ENCODE data around the gene TOP2B.

The TOP2B gene

DNA sequence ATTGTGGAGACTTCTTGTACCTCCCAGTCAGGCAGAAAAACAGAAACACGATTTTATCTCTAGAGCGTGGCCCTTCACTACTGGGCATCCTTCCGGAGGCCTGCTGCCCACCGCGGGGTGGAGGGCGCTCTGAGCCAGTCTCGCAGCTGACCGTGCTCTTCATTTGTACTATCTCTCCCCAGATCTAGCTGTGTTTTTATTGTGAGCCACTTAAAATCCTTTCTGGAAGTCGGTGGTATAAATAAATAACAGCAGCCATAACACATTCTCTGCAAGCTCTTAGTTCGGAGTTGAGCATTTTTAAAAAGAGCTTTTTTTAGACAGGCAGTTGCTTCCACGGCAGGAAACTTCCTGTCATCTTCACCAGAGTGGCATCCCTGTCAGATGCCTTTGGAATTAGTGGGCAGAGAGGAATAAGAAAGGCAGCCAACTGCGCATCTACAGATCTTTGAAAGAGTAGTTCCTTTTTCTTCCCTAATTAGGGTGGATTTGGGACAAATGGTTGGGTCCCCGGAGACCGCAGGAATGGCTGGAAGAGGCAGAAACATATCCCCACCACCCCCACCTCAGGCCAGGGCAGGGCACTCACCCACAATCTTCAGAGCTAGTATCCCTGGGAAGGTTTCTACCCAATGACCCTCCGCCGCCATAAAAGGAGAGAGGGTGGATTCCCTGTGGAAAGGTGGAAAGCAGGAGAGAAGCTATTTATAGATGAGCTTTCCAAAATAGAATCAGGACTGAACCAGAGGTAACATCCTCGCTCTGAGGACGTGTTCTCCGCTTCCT lies 91.1 kb downstream of the TOP2B start:
- H3K27ac Mint-ChIP-seq, result no peak overlapping the region
- no peaks in the 10 kb centered on the region for H3K9me3 Mint-ChIP-seq
- no peaks in the 10 kb centered on the region for H3K36me3 Mint-ChIP-seq (ENCODE audit: low read depth)
- no peak overlapping the region for H3K4me3 Mint-ChIP-seq
- no peaks in the 10 kb centered on the region for H3K4me1 Mint-ChIP-seq
- no peak for DNase-seq
- ATAC-seq, result no peak
- peaks cover 4% of the 10 kb centered on the region for H3K27me3 Mint-ChIP-seq

DNA sequence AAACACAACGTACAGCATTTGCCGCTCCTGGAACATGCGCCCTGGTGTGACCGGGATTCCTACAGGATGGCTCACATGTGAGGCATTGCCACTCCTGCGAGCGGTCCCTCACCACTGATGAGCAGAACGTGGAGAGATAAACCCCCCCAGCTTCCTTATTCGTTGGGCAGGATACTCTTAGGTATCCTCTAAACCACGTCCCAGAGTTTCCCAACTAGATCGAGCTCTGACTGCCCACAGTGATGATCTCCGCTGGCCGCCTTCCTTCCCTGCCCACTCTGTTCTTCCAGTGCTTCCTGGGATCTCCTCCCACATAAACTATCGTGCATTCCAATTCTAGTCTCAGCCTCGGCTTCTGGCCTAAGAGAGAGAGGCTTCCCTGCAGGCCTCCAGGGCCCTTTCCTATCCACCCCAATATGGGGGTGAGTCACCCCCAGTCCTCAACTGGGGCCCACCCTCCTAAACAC lies 91.8 kb downstream of the TOP2B start:
- DNase-seq (no peak), ATAC-seq (no peak)
- no peaks in the 10 kb centered on the region for H3K4me1 Mint-ChIP-seq
- no peaks in the 10 kb centered on the region for H3K36me3 Mint-ChIP-seq (ENCODE audit: low read depth)
- H3K4me3 Mint-ChIP-seq, result no peak overlapping the region
- H3K27me3 Mint-ChIP-seq, result peaks cover 4% of the 10 kb centered on the region
- H3K27ac Mint-ChIP-seq, result no peak overlapping the region
- no peaks in the 10 kb centered on the region for H3K9me3 Mint-ChIP-seq

GRCh38 chr3:25572336-25572735 lies 92.4 kb downstream of the TOP2B start:
- Mint-ChIP-seq H3K27ac (no peak overlapping the region), H3K36me3 (ENCODE audit: low read depth) (no peaks in the 10 kb centered on the region), H3K4me1 (no peaks in the 10 kb centered on the region), H3K4me3 (no peak overlapping the region), H3K9me3 (no peaks in the 10 kb centered on the region), H3K27me3 (peaks cover 3% of the 10 kb centered on the region)
- no peak for DNase-seq
- ATAC-seq, result no peak

DNA sequence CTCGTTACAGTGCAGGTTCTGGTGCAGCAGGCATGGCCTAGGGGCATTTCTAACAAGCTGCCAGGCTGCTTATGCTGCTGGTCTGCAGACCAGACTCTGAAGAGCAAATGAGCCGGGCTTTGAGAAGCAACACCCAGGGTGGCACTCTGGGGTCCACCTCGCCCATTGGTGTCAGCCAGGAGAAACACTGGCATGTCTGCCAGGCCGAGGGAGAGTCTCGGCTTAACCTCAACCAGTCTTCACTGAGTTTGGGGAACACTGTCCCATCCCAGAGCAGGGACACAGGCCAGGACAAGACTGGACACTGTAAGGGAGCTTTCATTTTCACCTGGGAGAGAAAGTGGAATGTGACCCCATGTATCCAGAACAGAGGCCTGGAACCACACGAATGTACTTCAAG lies 93.4 kb downstream of the TOP2B start:
- H3K27ac Mint-ChIP-seq, result no peak overlapping the region
- no peak for ATAC-seq
- H3K4me3 Mint-ChIP-seq, result no peak overlapping the region
- H3K36me3 Mint-ChIP-seq (ENCODE audit: low read depth), result no peaks in the 10 kb centered on the region
- no peaks in the 10 kb centered on the region for H3K4me1 Mint-ChIP-seq
- no peak for DNase-seq
- no peaks in the 10 kb centered on the region for H3K27me3 Mint-ChIP-seq
- no peaks in the 10 kb centered on the region for H3K9me3 Mint-ChIP-seq

DNA sequence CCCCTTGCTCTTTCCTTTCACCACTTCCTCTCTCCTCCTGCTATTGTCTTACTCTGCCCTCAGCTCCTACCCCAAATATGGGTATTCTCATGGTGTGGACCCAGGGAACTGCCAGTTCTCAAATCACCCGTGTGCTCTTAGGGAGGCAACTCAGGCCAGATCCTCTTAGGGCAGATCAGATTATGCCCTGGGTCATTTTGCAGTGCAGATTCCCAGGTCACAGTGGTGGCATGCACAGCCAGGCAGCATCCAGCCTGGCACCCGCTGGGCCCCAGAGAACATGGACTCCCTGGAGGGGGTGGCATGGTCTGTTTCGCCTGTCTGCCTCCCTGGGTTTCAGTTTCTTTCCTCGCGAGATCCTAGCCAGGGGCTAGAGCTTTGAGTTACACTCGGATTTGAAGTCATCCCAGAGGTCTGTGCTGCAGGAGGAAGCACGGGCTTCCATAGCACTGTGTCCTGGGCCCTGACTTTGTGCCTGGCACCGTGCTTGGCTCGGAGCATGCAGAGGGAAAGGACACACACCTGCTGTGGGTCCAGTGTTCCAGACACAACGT lies 96.1 kb downstream of the TOP2B start:
- H3K9me3 Mint-ChIP-seq, result no peaks in the 10 kb centered on the region
- no peak overlapping the region for H3K4me3 Mint-ChIP-seq

DNA sequence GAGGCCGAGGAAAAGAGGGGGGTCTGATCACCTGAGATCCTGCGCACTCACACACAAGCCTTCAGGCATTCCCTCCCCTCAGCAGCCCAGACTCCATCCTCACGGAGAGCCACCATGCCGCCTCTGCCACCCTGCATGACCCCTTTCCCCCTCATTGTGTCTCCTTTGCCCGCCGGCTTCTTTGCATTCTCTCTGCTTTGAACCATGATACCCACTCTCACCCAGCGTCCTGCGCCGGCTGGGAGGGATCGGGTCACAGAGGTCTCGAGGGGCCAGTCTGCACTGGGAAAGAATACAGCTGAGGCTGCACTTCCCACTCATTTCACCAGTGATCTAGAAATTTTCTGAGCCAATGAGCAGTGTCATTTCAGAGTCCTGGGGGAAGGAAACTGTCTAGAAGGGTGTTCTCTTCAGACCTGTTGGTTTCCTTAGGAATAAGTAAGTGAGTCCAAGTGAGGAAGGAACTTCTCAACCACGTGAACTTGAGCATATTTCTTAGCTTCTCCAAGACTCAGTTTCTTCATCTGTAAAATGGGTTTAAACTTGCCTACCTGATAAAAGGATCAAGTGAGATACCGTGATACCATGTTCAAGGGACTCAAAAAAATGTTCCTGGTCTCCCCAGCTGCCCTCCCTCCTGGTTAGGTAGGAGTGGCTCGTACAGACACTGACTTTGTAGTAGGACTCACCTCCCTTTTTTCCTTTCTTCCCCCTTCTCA lies 96.7 kb downstream of the TOP2B start:
- no peak overlapping the region for H3K4me3 Mint-ChIP-seq
- H3K4me1 Mint-ChIP-seq, result no peaks in the 10 kb centered on the region
- H3K27me3 Mint-ChIP-seq, result no peaks in the 10 kb centered on the region
- H3K36me3 Mint-ChIP-seq (ENCODE audit: low read depth), result no peaks in the 10 kb centered on the region
- no peak overlapping the region for H3K27ac Mint-ChIP-seq
- ATAC-seq (no peak), DNase-seq (no peak)
- H3K9me3 Mint-ChIP-seq, result no peaks in the 10 kb centered on the region

More for the DNA sequence above, 96.1 kb downstream of the TOP2B start:
- H3K27me3 Mint-ChIP-seq, result no peaks in the 10 kb centered on the region
- ATAC-seq (no peak), DNase-seq (no peak)
- no peaks in the 10 kb centered on the region for H3K36me3 Mint-ChIP-seq (ENCODE audit: low read depth)
- no peak overlapping the region for H3K27ac Mint-ChIP-seq
- H3K4me1 Mint-ChIP-seq, result no peaks in the 10 kb centered on the region

DNA sequence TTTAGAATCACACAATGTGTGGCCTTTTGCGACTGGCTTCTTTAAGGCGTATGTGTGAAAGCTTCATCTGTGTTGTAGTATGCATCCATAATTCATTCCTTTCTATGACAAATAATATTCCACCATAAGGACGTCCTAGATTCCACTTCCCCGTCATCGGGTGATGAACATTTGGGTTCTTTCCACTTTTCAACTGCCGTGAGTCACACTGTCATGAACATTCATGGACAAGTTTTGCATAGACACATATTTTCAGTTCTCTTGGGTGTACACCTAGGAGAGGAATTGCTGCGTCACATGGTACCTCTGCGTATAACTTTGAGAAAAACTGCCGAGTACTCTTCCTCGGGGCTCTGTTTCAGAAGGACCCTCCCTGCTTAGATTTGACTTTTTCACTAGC lies 97.3 kb downstream of the TOP2B start:
- no peaks in the 10 kb centered on the region for H3K9me3 Mint-ChIP-seq
- H3K4me1 Mint-ChIP-seq, result no peaks in the 10 kb centered on the region
- ATAC-seq, result no peak
- no peak for DNase-seq
- H3K27me3 Mint-ChIP-seq, result no peaks in the 10 kb centered on the region
- H3K36me3 Mint-ChIP-seq (ENCODE audit: low read depth), result no peaks in the 10 kb centered on the region
- no peak overlapping the region for H3K27ac Mint-ChIP-seq
- H3K4me3 Mint-ChIP-seq, result no peak overlapping the region

DNA sequence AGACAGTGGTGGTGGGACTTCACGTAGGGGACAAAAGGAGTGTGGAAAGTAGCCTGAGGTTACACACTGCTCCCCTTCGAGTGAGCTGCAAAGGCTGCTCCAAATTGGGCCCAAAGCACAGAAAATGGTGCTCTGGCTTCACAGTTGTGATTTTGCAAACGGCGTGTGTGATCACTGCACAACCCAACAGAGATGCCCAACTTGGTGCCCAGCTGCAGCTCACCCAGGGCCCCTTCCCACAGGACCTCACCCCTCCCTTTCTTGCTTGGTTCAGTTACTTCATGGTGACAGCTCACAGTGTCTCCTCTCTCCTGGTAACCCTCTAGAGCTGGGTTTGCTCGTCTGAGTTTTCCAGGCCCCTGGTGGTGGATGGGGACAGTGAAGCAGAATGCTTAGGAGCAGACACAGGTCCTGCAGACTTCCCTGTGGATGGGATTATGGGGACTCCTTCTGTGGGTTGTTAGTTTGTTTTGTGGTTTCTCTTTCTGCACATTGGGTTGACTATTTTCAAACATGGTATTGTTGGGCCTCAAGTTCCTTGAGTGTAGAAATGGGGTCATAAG lies 98.3 kb downstream of the TOP2B start:
- H3K9me3 Mint-ChIP-seq, result no peaks in the 10 kb centered on the region
- no peaks in the 10 kb centered on the region for H3K4me1 Mint-ChIP-seq
- DNase-seq, result no peak
- no peak for ATAC-seq
- no peaks in the 10 kb centered on the region for H3K27me3 Mint-ChIP-seq
- no peak overlapping the region for H3K27ac Mint-ChIP-seq
- H3K36me3 Mint-ChIP-seq (ENCODE audit: low read depth), result no peaks in the 10 kb centered on the region
- no peak overlapping the region for H3K4me3 Mint-ChIP-seq

DNA sequence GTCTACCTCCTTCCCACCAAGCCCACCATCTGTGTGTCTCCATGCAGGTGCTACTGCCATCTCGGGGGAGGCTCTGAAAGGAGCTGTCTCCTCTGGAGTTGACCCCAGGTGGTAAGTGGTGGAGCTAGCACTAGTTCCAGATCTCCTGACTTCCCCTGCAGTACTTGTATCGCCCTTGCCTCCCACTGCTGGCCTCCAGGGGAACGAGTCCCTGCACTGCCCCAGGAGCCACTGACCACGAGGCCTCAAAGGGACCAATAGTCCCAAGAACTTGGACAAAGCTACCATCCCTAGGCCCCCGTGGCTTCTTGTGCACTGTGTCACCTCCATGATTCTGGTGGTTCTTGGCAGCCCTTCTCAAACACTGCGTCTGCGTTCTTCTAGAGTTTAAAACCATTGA lies 98.9 kb downstream of the TOP2B start:
- Mint-ChIP-seq H3K36me3 (ENCODE audit: low read depth) (no peaks in the 10 kb centered on the region), H3K4me3 (no peak overlapping the region), H3K4me1 (no peaks in the 10 kb centered on the region), H3K27ac (no peak overlapping the region), H3K9me3 (no peaks in the 10 kb centered on the region), H3K27me3 (no peaks in the 10 kb centered on the region)
- no peak for DNase-seq
- ATAC-seq, result no peak

- H3K27ac Mint-ChIP-seq, result no peak overlapping the region
- H3K27me3 Mint-ChIP-seq, result no peaks in the 10 kb centered on the region
- ATAC-seq (no peak), DNase-seq (no peak)
- H3K9me3 Mint-ChIP-seq, result no peaks in the 10 kb centered on the region
- H3K4me3 Mint-ChIP-seq, result no peak overlapping the region
- no peaks in the 10 kb centered on the region for H3K4me1 Mint-ChIP-seq
- no peaks in the 10 kb centered on the region for H3K36me3 Mint-ChIP-seq (ENCODE audit: low read depth)
Measured at GRCh38 chr3:25564075-25564474, 100.6 kb downstream of the TOP2B start.

DNA sequence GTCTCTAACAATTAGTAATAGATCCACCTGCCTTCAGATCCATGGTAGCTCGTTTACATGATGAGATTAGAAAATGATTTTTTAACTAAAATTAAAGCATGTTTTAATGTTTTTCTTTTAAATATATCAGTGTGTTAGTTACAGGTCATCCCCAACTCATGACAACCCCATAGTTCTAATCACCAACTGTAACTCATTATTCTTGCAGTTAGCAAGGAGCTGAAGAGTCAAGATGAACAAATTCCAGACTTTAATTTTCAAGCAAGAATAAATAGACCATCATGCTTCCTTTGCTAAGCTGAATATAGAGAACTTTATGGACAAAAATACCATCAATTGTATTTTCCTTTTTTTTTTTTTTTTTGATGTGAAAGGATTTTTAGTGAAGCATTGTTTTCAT lies 101.1 kb downstream of the TOP2B start:
- no peaks in the 10 kb centered on the region for H3K4me1 Mint-ChIP-seq
- H3K27ac Mint-ChIP-seq, result no peak overlapping the region
- DNase-seq, result no peak
- H3K36me3 Mint-ChIP-seq (ENCODE audit: low read depth), result no peaks in the 10 kb centered on the region
- H3K9me3 Mint-ChIP-seq, result no peaks in the 10 kb centered on the region
- H3K27me3 Mint-ChIP-seq, result no peaks in the 10 kb centered on the region
- H3K4me3 Mint-ChIP-seq, result no peak overlapping the region
- no peak for ATAC-seq

DNA sequence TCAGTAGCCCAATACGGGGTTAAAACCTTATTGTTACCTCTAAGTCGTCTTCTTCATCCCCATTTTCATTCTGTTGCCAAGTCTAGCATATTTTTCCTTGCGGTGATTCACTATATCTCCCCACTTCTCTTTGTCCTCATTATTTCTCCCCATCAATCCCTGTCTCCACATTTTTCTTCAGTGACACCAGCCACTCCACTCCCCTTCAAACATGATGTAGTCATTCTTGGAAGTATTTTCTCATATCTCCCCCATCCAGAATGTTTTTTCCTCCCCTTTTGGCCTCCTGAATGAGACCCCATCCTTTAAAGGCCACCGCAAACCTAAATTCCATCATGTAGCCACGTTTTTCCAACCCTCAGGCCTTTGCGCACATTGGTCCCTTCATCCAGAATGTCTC lies 105.9 kb downstream of the TOP2B start:
- Mint-ChIP-seq H3K4me3 (no peak overlapping the region), H3K36me3 (ENCODE audit: low read depth) (no peaks in the 10 kb centered on the region), H3K27me3 (no peaks in the 10 kb centered on the region), H3K4me1 (no peaks in the 10 kb centered on the region), H3K27ac (no peak overlapping the region), H3K9me3 (no peaks in the 10 kb centered on the region)
- DNase-seq, result no peak
- no peak for ATAC-seq

DNA sequence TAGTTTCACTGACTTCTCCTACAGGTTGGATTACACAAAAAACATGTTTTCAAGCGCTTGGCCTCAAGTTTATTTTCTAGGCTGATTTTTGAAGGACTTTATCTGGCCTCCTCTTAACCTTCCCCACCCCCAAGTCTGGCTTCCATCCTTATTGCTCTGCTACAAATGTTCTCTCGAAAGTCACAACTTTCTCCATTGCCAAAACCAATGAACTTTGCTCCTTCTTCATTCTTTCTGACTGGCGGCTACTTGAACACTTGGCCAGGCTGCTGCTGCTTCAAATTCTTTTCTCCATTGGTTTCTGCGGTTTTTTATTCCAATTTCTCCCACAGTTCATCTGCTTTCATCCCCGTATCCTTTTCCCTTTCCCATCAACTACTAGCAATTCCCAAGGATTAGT lies 106.6 kb downstream of the TOP2B start:
- Mint-ChIP-seq H3K27me3 (no peaks in the 10 kb centered on the region), H3K36me3 (ENCODE audit: low read depth) (no peaks in the 10 kb centered on the region), H3K27ac (no peak overlapping the region), H3K4me1 (no peaks in the 10 kb centered on the region), H3K4me3 (no peak overlapping the region), H3K9me3 (no peaks in the 10 kb centered on the region)
- DNase-seq (no peak), ATAC-seq (no peak)

DNA sequence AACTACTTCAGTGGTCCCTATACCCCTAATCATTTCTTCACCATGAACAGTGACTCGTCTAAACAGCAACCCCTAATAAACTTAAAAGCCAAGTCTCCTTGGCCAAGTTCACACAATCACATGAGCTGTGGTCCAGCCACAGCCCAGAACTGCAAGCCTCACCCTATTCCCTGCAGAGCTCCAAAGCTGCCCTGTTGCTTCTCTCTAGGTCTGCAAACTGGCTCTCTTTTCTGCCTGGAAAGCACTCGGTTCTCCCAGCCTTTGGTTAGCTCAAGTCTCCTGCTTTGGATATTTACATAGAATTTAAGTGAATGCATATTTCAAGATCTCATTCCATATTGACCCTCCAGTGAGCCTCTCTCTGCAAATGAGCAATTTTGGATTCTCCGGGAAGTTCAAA lies 107.0 kb downstream of the TOP2B start:
- H3K27me3 Mint-ChIP-seq, result peaks cover under 1% of the 10 kb centered on the region
- no peak overlapping the region for H3K4me3 Mint-ChIP-seq
- ATAC-seq (no peak), DNase-seq (no peak)
- no peaks in the 10 kb centered on the region for H3K36me3 Mint-ChIP-seq (ENCODE audit: low read depth)
- no peaks in the 10 kb centered on the region for H3K4me1 Mint-ChIP-seq
- H3K27ac Mint-ChIP-seq, result no peak overlapping the region
- H3K9me3 Mint-ChIP-seq, result no peaks in the 10 kb centered on the region

DNA sequence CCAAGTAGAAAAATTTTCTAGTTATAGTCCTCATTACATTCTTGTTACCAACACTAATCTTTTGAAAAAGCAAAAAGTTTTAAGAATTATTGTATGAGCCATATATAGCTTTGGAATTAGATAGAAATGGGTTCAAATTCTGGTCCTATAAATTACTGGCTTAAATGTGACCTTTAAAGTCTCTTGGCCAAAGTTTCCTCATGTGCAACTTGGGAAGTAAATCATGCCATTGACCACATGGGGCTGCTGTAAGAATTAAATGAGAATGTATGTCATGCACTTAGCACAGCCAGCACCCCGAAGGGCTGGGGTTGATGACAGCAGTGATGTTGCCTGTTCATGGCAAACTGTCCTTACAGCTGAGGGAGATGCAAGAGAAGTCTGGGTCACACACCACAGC lies 108.3 kb downstream of the TOP2B start:
- no peak overlapping the region for H3K4me3 Mint-ChIP-seq
- no peak overlapping the region for H3K27ac Mint-ChIP-seq
- no peaks in the 10 kb centered on the region for H3K36me3 Mint-ChIP-seq (ENCODE audit: low read depth)
- no peaks in the 10 kb centered on the region for H3K9me3 Mint-ChIP-seq
- H3K27me3 Mint-ChIP-seq, result peaks cover 2% of the 10 kb centered on the region
- no peaks in the 10 kb centered on the region for H3K4me1 Mint-ChIP-seq
- ATAC-seq (no peak), DNase-seq (no peak)

All from activated naive CD8-positive, alpha-beta T cell treated with anti-CD3 and anti-CD28 coated beads, Interleukin-2, amount 50 U/mL, for 24 hours (primary cell).